ENCODE data around the gene MON1A.

MON1A gene

GRCh38 chr3:49883998-49884397 is 45.6 kb downstream of the MON1A start:
- no peak overlapping the region for H3K9ac ChIP-seq (ENCODE audit: low read length)
- no peak overlapping the region for H3K4me3 ChIP-seq (ENCODE audit: low read length)
- H3K36me3 ChIP-seq (replicated peaks; ENCODE audit: low read depth, low read length), result no peaks in the 10 kb centered on the region
- no peak overlapping the region for H3K4me2 ChIP-seq (ENCODE audit: low read length)
- no peak overlapping the region for H3K27ac ChIP-seq (ENCODE audit: low read length)
- H3K27me3 ChIP-seq (ENCODE audit: low read depth, low read length), result peaks cover 11% of the 10 kb centered on the region
- H3K4me1 ChIP-seq (ENCODE audit: low read length), result no peaks in the 10 kb centered on the region
- no peaks in the 10 kb centered on the region for H4K20me1 ChIP-seq (ENCODE audit: insufficient read depth, low read length)
- H3K9me3 ChIP-seq (ENCODE audit: insufficient read depth, low read length), result no peaks in the 10 kb centered on the region
- no peaks in the 10 kb centered on the region for H3K79me2 ChIP-seq (ENCODE audit: low read length)
- TF ChIP-seq CTCF (IDR thresholded peaks at IDR 0.05; ENCODE audit: low read depth, low read length) (no peak), EZH2phosphoT487 (IDR thresholded peaks at IDR 0.05; ENCODE audit: low read depth) (no peak)
- no peak overlapping the region for H2AFZ ChIP-seq (ENCODE audit: low read depth, low read length)

- no peaks in the 10 kb centered on the region for H3K79me2 ChIP-seq (ENCODE audit: low read length)
- TF ChIP-seq EZH2phosphoT487 (IDR thresholded peaks at IDR 0.05; ENCODE audit: low read depth) (no peak), CTCF (IDR thresholded peaks at IDR 0.05; ENCODE audit: low read depth, low read length) (no peak)
- no peak overlapping the region for H2AFZ ChIP-seq (ENCODE audit: low read depth, low read length)
- H3K9me3 ChIP-seq (ENCODE audit: insufficient read depth, low read length), result no peaks in the 10 kb centered on the region
- H3K36me3 ChIP-seq (replicated peaks; ENCODE audit: low read depth, low read length), result no peaks in the 10 kb centered on the region
- H3K4me3 ChIP-seq (ENCODE audit: low read length), result no peak overlapping the region
- H3K27ac ChIP-seq (ENCODE audit: low read length), result no peak overlapping the region
- H3K4me1 ChIP-seq (ENCODE audit: low read length), result no peaks in the 10 kb centered on the region
- H3K9ac ChIP-seq (ENCODE audit: low read length), result no peak overlapping the region
- H4K20me1 ChIP-seq (ENCODE audit: insufficient read depth, low read length), result no peaks in the 10 kb centered on the region
- no peak overlapping the region for H3K4me2 ChIP-seq (ENCODE audit: low read length)
- H3K27me3 ChIP-seq (ENCODE audit: low read depth, low read length), result peaks cover 11% of the 10 kb centered on the region
Observed at GRCh38 chr3:49882166-49882565, 47.4 kb downstream of the MON1A start.

- TF ChIP-seq CTCF (IDR thresholded peaks at IDR 0.05; ENCODE audit: low read depth, low read length) (no peak), EZH2phosphoT487 (IDR thresholded peaks at IDR 0.05; ENCODE audit: low read depth) (no peak)
- Histone ChIP-seq H3K9ac (ENCODE audit: low read length) (no peak overlapping the region), H3K27me3 (ENCODE audit: low read depth, low read length) (peaks cover 11% of the 10 kb centered on the region)
Observed at GRCh38 chr3:49880581-49881315, 48.9 kb downstream of the MON1A start.

GRCh38 chr3:49879721-49880120 is 49.9 kb downstream of the MON1A start:
- no peak overlapping the region for H3K4me2 ChIP-seq (ENCODE audit: low read length)
- H4K20me1 ChIP-seq (ENCODE audit: insufficient read depth, low read length), result no peaks in the 10 kb centered on the region
- H3K36me3 ChIP-seq (replicated peaks; ENCODE audit: low read depth, low read length), result no peaks in the 10 kb centered on the region
- TF ChIP-seq EZH2phosphoT487 (IDR thresholded peaks at IDR 0.05; ENCODE audit: low read depth), result no peak
- no peak for TF ChIP-seq CTCF (IDR thresholded peaks at IDR 0.05; ENCODE audit: low read depth, low read length)
- H3K4me3 ChIP-seq (ENCODE audit: low read length), result no peak overlapping the region
- H3K9me3 ChIP-seq (ENCODE audit: insufficient read depth, low read length), result no peaks in the 10 kb centered on the region
- H2AFZ ChIP-seq (ENCODE audit: low read depth, low read length), result no peak overlapping the region
- peaks cover 11% of the 10 kb centered on the region for H3K27me3 ChIP-seq (ENCODE audit: low read depth, low read length)
- H3K9ac ChIP-seq (ENCODE audit: low read length), result no peak overlapping the region
- no peaks in the 10 kb centered on the region for H3K79me2 ChIP-seq (ENCODE audit: low read length)
- H3K27ac ChIP-seq (ENCODE audit: low read length), result no peak overlapping the region
- no peaks in the 10 kb centered on the region for H3K4me1 ChIP-seq (ENCODE audit: low read length)

More at GRCh38 chr3:49880581-49881315, 48.9 kb downstream of the MON1A start:
- Histone ChIP-seq H3K4me3 (ENCODE audit: low read length) (no peak overlapping the region), H3K79me2 (ENCODE audit: low read length) (no peaks in the 10 kb centered on the region), H4K20me1 (ENCODE audit: insufficient read depth, low read length) (no peaks in the 10 kb centered on the region), H3K4me2 (ENCODE audit: low read length) (no peak overlapping the region), H3K4me1 (ENCODE audit: low read length) (no peaks in the 10 kb centered on the region), H3K9me3 (ENCODE audit: insufficient read depth, low read length) (no peaks in the 10 kb centered on the region), H3K36me3 (replicated peaks; ENCODE audit: low read depth, low read length) (no peaks in the 10 kb centered on the region), H2AFZ (ENCODE audit: low read depth, low read length) (no peak overlapping the region), H3K27ac (ENCODE audit: low read length) (no peak overlapping the region)
